Endothelial cell of umbilical vein (primary cell): Measurements from ENCODE around the gene PFKP. TPM values are rescaled to one million over a fixed set of nuclear protein-coding genes. Genes with fewer than 3 reads are reported as not detected.

ENCODE experiments used
- BruUV-seq: library from RNA; stranded (reverse); fragments of 400-500 nt; replicated peaks from 2 replicates; lab custom pipeline; 2021; lab: Mats Ljungman, UMichigan
- CTCF ChIA-PET: fragments of 300-600, 350-600 bp; sonication (Branson Sonifier 250); formaldehyde crosslinking; loops from one replicate; lab custom pipeline; 2021; ENCODE audit warnings: antibody characterized with exemption, inconsistent platforms; lab: Charles Lee
- POLR2A ChIA-PET: fragments of 300-600, 350-600 bp; sonication (Branson Sonifier 250); formaldehyde crosslinking; loops from one replicate; lab custom pipeline; 2021; ENCODE audit warnings: antibody characterized with exemption, inconsistent platforms; lab: Charles Lee
- DNase-seq: peaks from one replicate; pipeline ENCODE4 v3.0.0-alpha.2; 2011; ENCODE audit warnings: low read depth, low spot score
- FAIRE-seq: peaks from 2 replicates; lab custom pipeline; 2011; peaks lifted over from hg19 to GRCh38; lab: Jason Lieb, UNC
- H2AFZ ChIP-seq: 2 replicates; pipeline ENCODE4 v1.6.0; 2012; ENCODE audit warnings: low read depth, low read length, control low read depth, inconsistent platforms
- H3K27ac ChIP-seq: 2 replicates; pipeline ENCODE4 v1.5.1; 2011; ENCODE audit warnings: low read depth, mild to moderate bottlenecking, control low read depth, low read length, moderate library complexity; ENCODE audit not compliant: insufficient read depth
- H3K27me3 ChIP-seq, 2 experiments: 2 replicates each; pipeline versions ENCODE4 v1.6.0 to v1.6.1; 2011; ENCODE audit warnings: low read length in 2 of 2, mixed read lengths in 1 of 2; ENCODE audit not compliant: control insufficient read depth in 2 of 2, insufficient read depth in 2 of 2
- H3K36me3 ChIP-seq, 2 experiments: 2 replicates in 1 of 2; 3 replicates in 1 of 2; pipeline ENCODE4 v1.5.1; 2011; ENCODE audit warnings: low read length in 2 of 2, mild to moderate bottlenecking in 1 of 2, moderate library complexity in 1 of 2; ENCODE audit not compliant: control insufficient read depth in 2 of 2, insufficient read depth in 2 of 2; ENCODE audit errors: extremely low read depth in 1 of 2
- H3K4me1 ChIP-seq: 3 replicates; pipeline ENCODE4 v1.5.1; 2011; ENCODE audit warnings: mild to moderate bottlenecking, low read length; ENCODE audit not compliant: control insufficient read depth, insufficient read depth; ENCODE audit errors: extremely low read depth
- H3K4me2 ChIP-seq: 2 replicates; pipeline ENCODE4 v1.6.1; 2011; ENCODE audit warnings: low read length, control low read depth, mixed read lengths; ENCODE audit not compliant: insufficient read depth
- H3K4me3 ChIP-seq, 3 experiments: fragments of 200-600 bp in 1 of 3; sonication (generic), shearing (Covaris generic) in 1 of 3; replicated peaks in 1 of 3; 2 replicates each; pipeline ENCODE4 v1.5.1; 2011 to 2016; ENCODE audit warnings: control low read depth in 3 of 3, low read length in 3 of 3, mild to moderate bottlenecking in 2 of 3, inconsistent platforms in 1 of 3, low read depth in 1 of 3, moderate library complexity in 1 of 3; ENCODE audit not compliant: insufficient read depth in 1 of 3
- H3K79me2 ChIP-seq: 2 replicates; pipeline ENCODE4 v1.6.0; 2012; ENCODE audit warnings: low read length, inconsistent platforms; ENCODE audit not compliant: control insufficient read depth, insufficient read depth
- H3K9ac ChIP-seq: replicated peaks from 2 replicates; pipeline ENCODE3; 2011; ENCODE audit warnings: low read length, control low read depth; ENCODE audit not compliant: insufficient read depth; ENCODE audit errors: extremely low read depth
- H3K9me1 ChIP-seq: replicated peaks from 3 replicates; pipeline ENCODE4 v1.6.0; 2011; ENCODE audit warnings: mild to moderate bottlenecking, low read length; ENCODE audit not compliant: control insufficient read depth, insufficient read depth; ENCODE audit errors: extremely low read depth
- H3K9me3 ChIP-seq: replicated peaks from 2 replicates; pipeline ENCODE4 v1.5.1; 2012; ENCODE audit warnings: low read length, inconsistent platforms; ENCODE audit not compliant: control insufficient read depth, insufficient read depth
- H4K20me1 ChIP-seq: replicated peaks from 2 replicates; pipeline ENCODE3; 2011; ENCODE audit warnings: mild to moderate bottlenecking, low read length; ENCODE audit not compliant: control insufficient read depth, insufficient read depth; ENCODE audit errors: extremely low read depth
- CTCF ChIP-seq, 2 donors: IDR thresholded peaks; 1 replicate in 1 of 2; 2 replicates in 1 of 2; pipeline ENCODE4 v1.5.1; 2011; ENCODE audit warnings: low read length in 2 of 2, mild to moderate bottlenecking in 2 of 2, moderate library complexity in 2 of 2, control low read depth in 1 of 2, inconsistent platforms in 1 of 2, low read depth in 1 of 2; ENCODE audit not compliant: insufficient read depth in 1 of 2; ENCODE audit errors: extremely low read depth in 1 of 2
- EZH2 ChIP-seq: IDR thresholded peaks from 2 replicates; pipeline ENCODE4 v1.6.1; 2012; ENCODE audit warnings: borderline replicate concordance, low read depth, mild to moderate bottlenecking, moderate library complexity, low read length, inconsistent platforms; ENCODE audit not compliant: severe bottlenecking
- FOS ChIP-seq: IDR thresholded peaks from 2 replicates; pipeline ENCODE4 v1.6.1; 2011; ENCODE audit warnings: mild to moderate bottlenecking, low read length, moderate library complexity, borderline replicate concordance; ENCODE audit not compliant: insufficient read depth
- GATA2 ChIP-seq: IDR thresholded peaks from 2 replicates; pipeline ENCODE4 v1.7.0; 2011; ENCODE audit warnings: low read depth, mild to moderate bottlenecking, moderate library complexity, mixed read lengths, low read length; ENCODE audit not compliant: insufficient read length, insufficient read depth
- JUN ChIP-seq: IDR thresholded peaks from 2 replicates; pipeline ENCODE4 v1.6.1; 2011; ENCODE audit warnings: borderline replicate concordance, low read depth; ENCODE audit not compliant: insufficient read length, insufficient read depth
- MAX ChIP-seq: IDR thresholded peaks from 2 replicates; pipeline ENCODE4 v1.6.1; 2011; ENCODE audit not compliant: insufficient read depth, insufficient read length
- MYC ChIP-seq: IDR thresholded peaks from one replicate; pipeline ENCODE4 v1.6.1; 2011; ENCODE audit warnings: mild to moderate bottlenecking, low read depth, low read length
- POLR2A ChIP-seq: IDR thresholded peaks from 2 replicates; pipeline ENCODE4 v1.6.1; 2012; ENCODE audit warnings: low read depth, mild to moderate bottlenecking, control low read depth, low read length
- POLR2AphosphoS5 ChIP-seq: IDR thresholded peaks from 2 replicates; pipeline ENCODE4 v1.6.1; 2012; ENCODE audit warnings: low read depth, mild to moderate bottlenecking, control low read depth, low read length, moderate library complexity; ENCODE audit not compliant: insufficient read depth
- dilution Hi-C: fragments of 300-500 bp; cut with MboI; formaldehyde crosslinking; loops from one replicate; pipeline ENCODE4 v1.15.0; 2019; ENCODE audit warnings: low sequenced_read_pairs; ENCODE audit not compliant: extremely low pct_ligation_motif_present
- intact Hi-C: fragments of 100-400 bp; cut with micrococcal nuclease; formaldehyde crosslinking; loops from one replicate; pipeline ENCODE4 v1.10.0; 2022
- polyA plus RNA-seq, 4 experiments: library from polyadenylated mRNA; depleted of rRNA in 3 of 4; stranded (reverse) in 3 of 4; unstranded in 1 of 4; fragments of >200 nt; gene quantifications; 2 replicates each; pipeline versions ENCODE4 v1.2.1 to v1.2.3, GENCODE V29; 2011 to 2012; ENCODE audit warnings: missing spikeins in 1 of 4
- total RNA-seq: library from RNA; stranded (reverse); gene quantifications from 2 replicates; pipeline ENCODE4 v1.2.3, GENCODE V29; 2021

Gene PFKP
- total and polyA plus RNA-seq, 2 donors (not counting 3 experiments of a cell fraction or from before 2014, with no cell fraction given), result 185 to 359 TPM

- TF ChIP-seq FOS (no peak), MAX (no peak), GATA2 (no peak), POLR2A (no peak), CTCF (IDR thresholded peaks at IDR 0.05; ENCODE audit: extremely low read depth in 1 of 2, insufficient read depth in 1 of 2, low read depth in 1 of 2, low read length in 2 of 2) (no peak), POLR2AphosphoS5 (no peak), MYC (no peak), JUN (no peak), EZH2 (no peak)
- peaks cover 15% of the 10 kb centered on the region for H3K4me1 ChIP-seq
- H3K9me1 ChIP-seq, result no peaks in the 10 kb centered on the region
- no peaks in the 10 kb centered on the region for H3K9me3 ChIP-seq
- DNase-seq, result no peak
- H2AFZ ChIP-seq, result no peak overlapping the region
- POLR2A ChIA-PET, result no interaction called here
- no TSS peak for BruUV-seq
- dilution Hi-C loops (no loop called here), intact Hi-C loops (no loop called here)
- no peak overlapping the region for H3K4me2 ChIP-seq
- H3K27ac ChIP-seq, result no peak overlapping the region
- FAIRE-seq, result no peak
- CTCF ChIA-PET, result interaction anchor here (1.7 kb wide), 1 partner anchor 21 kb away, joined by 10 read pairs; no protein-coding TSS in a partner anchor
- H3K27me3 ChIP-seq, result no peaks in the 10 kb centered on the region
- H3K9ac ChIP-seq, result no peak overlapping the region
- H3K36me3 ChIP-seq, result peaks cover 11 to 17% of the 10 kb centered on the region in 2 experiments
- peaks cover 83% of the 10 kb centered on the region for H3K79me2 ChIP-seq
- H4K20me1 ChIP-seq, result no peaks in the 10 kb centered on the region
- H3K4me3 ChIP-seq, result no peak overlapping the region
Measured at GRCh38 chr10:3082290-3082689, 14.9 kb downstream of the PFKP start.
